Measurements from ENCODE around the gene TEKTIP1. TPM values are rescaled to one million over a fixed set of nuclear protein-coding genes. Genes with fewer than 3 reads are reported as not detected.
"Not testable (repeated sequence)": the region's sequence is repeated elsewhere in the genome, so short reads cannot be mapped to it uniquely, and the experiment has no call there.

The TEKTIP1 gene
- total and polyA plus RNA-seq, 5 donors from 2014 or later: 0.44 to 10.9 TPM; not detected in 3

GRCh38 chr19:3575260-3575741, 36.3 kb downstream of the TEKTIP1 start:
- H3K36me3 ChIP-seq (ENCODE audit: control insufficient read depth, insufficient read depth, low read length): no peaks in the 10 kb centered on the region
- H3K27me3 Mint-ChIP-seq: no peaks in the 10 kb centered on the region
- no peaks in the 10 kb centered on the region for H3K27me3 ChIP-seq (ENCODE audit: control insufficient read depth, insufficient read depth, low read length)
- no peak overlapping the region for H3K27ac ChIP-seq (ENCODE audit: insufficient read depth, low read length, poor library complexity, severe bottlenecking)
- peaks cover 7% of the 10 kb centered on the region for H3K36me3 Mint-ChIP-seq
- peak overlapping the region in 1 of 3 donors; percentile 59 for H3K27ac Mint-ChIP-seq
- no peaks in the 10 kb centered on the region for H3K9me3 ChIP-seq (ENCODE audit: control insufficient read depth in 2 of 2, low read length in 2 of 2)
- peaks cover 19% of the 10 kb centered on the region for H3K4me1 ChIP-seq (ENCODE audit: control insufficient read depth, insufficient read depth, low read length, poor library complexity, severe bottlenecking)
- ATAC-seq (ENCODE audit: low read depth in 2 of 2) (no peak), DNase-seq (peak in 1 of 3 donors; percentile 29)
- H3K9me3 Mint-ChIP-seq: no peaks in the 10 kb centered on the region
- H3K4me1 Mint-ChIP-seq: peaks cover 0 to 22% (median 8%) of the 10 kb centered on the region in 4 donors
- peak overlapping the region; percentile 59 to 84 (median 66) for H3K4me3 Mint-ChIP-seq
- H3K4me3 ChIP-seq (ENCODE audit: low read depth, low read length): no peak overlapping the region

DNA sequence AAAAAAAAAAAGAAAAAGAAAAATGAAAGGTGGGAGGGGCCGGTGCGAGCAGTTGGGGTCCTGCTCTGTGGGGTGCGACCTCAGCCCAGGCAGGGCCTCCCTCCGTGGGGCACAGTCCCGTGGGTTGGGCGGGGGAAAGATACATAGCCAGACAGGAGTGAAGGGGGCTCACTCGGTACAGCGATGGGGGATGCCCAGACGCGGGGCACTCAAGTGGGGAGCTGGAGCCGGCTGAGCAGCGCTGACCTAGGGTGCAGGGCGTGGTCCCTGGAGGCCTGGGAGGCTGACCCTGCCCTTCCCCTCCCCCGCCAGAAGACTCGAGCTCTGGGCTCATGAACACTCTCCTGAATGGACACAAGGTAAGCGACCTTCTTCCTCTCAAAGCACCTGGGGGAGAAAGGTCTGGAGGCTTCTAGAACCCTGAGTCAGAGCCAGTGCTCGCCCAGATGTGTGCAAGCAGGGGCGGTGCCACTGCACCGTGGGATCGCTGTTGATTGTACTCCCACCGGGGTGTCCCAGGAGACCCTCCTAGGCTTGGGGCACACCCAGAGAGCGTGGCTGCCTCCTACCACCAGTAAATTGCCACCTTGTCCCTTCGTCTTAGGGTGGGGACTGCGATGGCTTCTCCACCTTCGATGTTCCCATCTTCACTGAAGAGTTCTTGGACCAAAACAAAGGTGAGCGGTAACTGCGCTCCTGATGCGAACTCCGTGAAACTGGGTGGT, 37.1 kb downstream of the TEKTIP1 start:
- Histone ChIP-seq H3K9me3 (ENCODE audit: control insufficient read depth in 2 of 2, low read length in 2 of 2) (no peaks in the 10 kb centered on the region), H3K27me3 (ENCODE audit: control insufficient read depth, insufficient read depth, low read length) (no peaks in the 10 kb centered on the region), H3K36me3 (ENCODE audit: control insufficient read depth, insufficient read depth, low read length) (no peaks in the 10 kb centered on the region), H3K27ac (ENCODE audit: insufficient read depth, low read length, poor library complexity, severe bottlenecking) (no peak overlapping the region), H3K4me3 (ENCODE audit: low read depth, low read length) (no peak overlapping the region), H3K4me1 (ENCODE audit: control insufficient read depth, insufficient read depth, low read length, poor library complexity, severe bottlenecking) (peaks cover 19% of the 10 kb centered on the region)
- DNase-seq (no peak), ATAC-seq (ENCODE audit: low read depth in 2 of 2) (no peak)
- Mint-ChIP-seq H3K9me3 (no peaks in the 10 kb centered on the region), H3K36me3 (peaks cover 7% of the 10 kb centered on the region), H3K27me3 (no peaks in the 10 kb centered on the region), H3K4me1 (peaks cover 0 to 22% (median 8%) of the 10 kb centered on the region in 4 donors), H3K4me3 (no peak overlapping the region), H3K27ac (no peak overlapping the region)

- Histone ChIP-seq H3K4me1 (ENCODE audit: control insufficient read depth, insufficient read depth, low read length, poor library complexity, severe bottlenecking) (peaks cover 19% of the 10 kb centered on the region), H3K4me3 (ENCODE audit: low read depth, low read length) (no peak overlapping the region), H3K27me3 (ENCODE audit: control insufficient read depth, insufficient read depth, low read length) (no peaks in the 10 kb centered on the region), H3K9me3 (ENCODE audit: control insufficient read depth in 2 of 2, low read length in 2 of 2) (no peaks in the 10 kb centered on the region), H3K27ac (ENCODE audit: insufficient read depth, low read length, poor library complexity, severe bottlenecking) (no peak overlapping the region), H3K36me3 (ENCODE audit: control insufficient read depth, insufficient read depth, low read length) (no peaks in the 10 kb centered on the region)
- Mint-ChIP-seq H3K4me1 (peaks cover 0 to 19% (median 6%) of the 10 kb centered on the region in 4 donors), H3K9me3 (no peaks in the 10 kb centered on the region), H3K27ac (no peak overlapping the region), H3K27me3 (peaks cover 1% of the 10 kb centered on the region), H3K4me3 (no peak overlapping the region), H3K36me3 (peaks cover 7% of the 10 kb centered on the region)
- no peak for ATAC-seq (ENCODE audit: low read depth in 2 of 2)
- DNase-seq: no peak
These were observed 37.9 kb downstream of the TEKTIP1 start for GRCh38 chr19:3576696-3577443.

DNA sequence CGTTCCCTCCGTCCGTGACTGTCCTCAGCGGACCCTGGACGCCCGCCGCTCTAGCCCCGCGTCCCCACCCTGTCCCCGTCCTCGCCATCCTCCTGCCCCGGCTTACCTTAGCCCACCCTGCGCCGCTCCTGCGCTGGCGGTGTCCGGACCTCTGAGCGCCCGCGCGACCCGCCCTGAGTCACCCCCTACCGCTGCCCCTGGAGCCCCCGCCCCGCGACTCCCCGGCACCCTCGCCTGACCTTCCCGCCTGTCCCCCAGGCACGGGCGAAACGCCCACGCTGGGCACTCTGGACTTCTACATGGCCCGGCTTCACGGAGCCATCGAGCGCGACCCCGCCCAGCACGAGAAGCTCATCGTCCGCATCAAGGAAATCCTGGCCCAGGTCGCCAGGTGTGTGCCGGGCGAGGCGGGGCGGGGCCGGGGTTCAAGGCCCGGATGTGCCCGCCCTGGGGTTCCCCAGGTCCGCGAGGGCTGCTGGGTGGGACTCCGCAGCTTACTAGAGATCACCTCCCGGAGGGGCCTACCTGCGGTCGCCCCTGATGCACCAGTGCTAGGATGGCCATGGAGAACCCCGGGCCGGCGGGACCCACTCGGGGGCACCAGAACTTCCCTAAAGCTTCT, 38.9 kb downstream of the TEKTIP1 start:
- Histone ChIP-seq H3K4me3 (ENCODE audit: low read depth, low read length) (no peak overlapping the region), H3K9me3 (ENCODE audit: control insufficient read depth in 2 of 2, low read length in 2 of 2) (no peaks in the 10 kb centered on the region), H3K4me1 (ENCODE audit: control insufficient read depth, insufficient read depth, low read length, poor library complexity, severe bottlenecking) (peaks cover 13% of the 10 kb centered on the region), H3K27me3 (ENCODE audit: control insufficient read depth, insufficient read depth, low read length) (no peaks in the 10 kb centered on the region), H3K27ac (ENCODE audit: insufficient read depth, low read length, poor library complexity, severe bottlenecking) (no peak overlapping the region), H3K36me3 (ENCODE audit: control insufficient read depth, insufficient read depth, low read length) (no peaks in the 10 kb centered on the region)
- Mint-ChIP-seq H3K9me3 (no peaks in the 10 kb centered on the region), H3K4me3 (peak overlapping the region in 1 of 4 donors; percentile 43), H3K4me1 (peaks cover 0 to 11% (median 4%) of the 10 kb centered on the region in 4 donors), H3K36me3 (peaks cover 7% of the 10 kb centered on the region), H3K27ac (no peak overlapping the region), H3K27me3 (peaks cover 4% of the 10 kb centered on the region)
- ATAC-seq (ENCODE audit: low read depth in 2 of 2) (no peak), DNase-seq (no peak)

DNA sequence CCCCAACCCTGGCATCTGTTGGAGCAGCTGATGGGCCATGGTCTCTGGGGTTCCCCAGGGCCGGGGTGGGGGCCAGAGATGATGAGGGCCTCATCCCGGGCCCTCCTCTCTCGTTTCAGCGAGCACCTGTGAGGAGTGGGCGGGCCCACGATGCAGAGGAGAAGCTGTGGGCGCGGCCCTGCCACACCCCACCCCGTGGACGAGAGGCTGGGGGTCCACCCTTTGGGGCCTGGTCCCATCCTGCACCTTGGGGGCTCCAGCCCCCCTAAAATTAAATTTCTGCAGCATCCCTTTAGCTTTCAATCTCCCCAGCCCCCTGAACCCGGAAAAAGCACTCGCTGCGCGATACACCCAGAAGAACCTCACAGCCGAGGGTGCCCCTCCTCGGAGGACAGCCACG, 39.4 kb downstream of the TEKTIP1 start:
- H3K9me3 Mint-ChIP-seq: no peaks in the 10 kb centered on the region
- Histone ChIP-seq H3K4me1 (ENCODE audit: control insufficient read depth, insufficient read depth, low read length, poor library complexity, severe bottlenecking) (peaks cover 9% of the 10 kb centered on the region), H3K27ac (ENCODE audit: insufficient read depth, low read length, poor library complexity, severe bottlenecking) (no peak overlapping the region), H3K27me3 (ENCODE audit: control insufficient read depth, insufficient read depth, low read length) (no peaks in the 10 kb centered on the region), H3K36me3 (ENCODE audit: control insufficient read depth, insufficient read depth, low read length) (no peaks in the 10 kb centered on the region), H3K4me3 (ENCODE audit: low read depth, low read length) (no peak overlapping the region), H3K9me3 (ENCODE audit: control insufficient read depth in 2 of 2, low read length in 2 of 2) (no peaks in the 10 kb centered on the region)
- ATAC-seq (ENCODE audit: low read depth in 2 of 2) (no peak), DNase-seq (no peak)
- H3K4me1 Mint-ChIP-seq: peaks cover 0 to 11% (median 4%) of the 10 kb centered on the region in 4 donors
- H3K27ac Mint-ChIP-seq: no peak overlapping the region
- no peak overlapping the region for H3K4me3 Mint-ChIP-seq
- peaks cover 7% of the 10 kb centered on the region for H3K36me3 Mint-ChIP-seq
- peaks cover 4% of the 10 kb centered on the region for H3K27me3 Mint-ChIP-seq

- H3K27ac ChIP-seq (ENCODE audit: insufficient read depth, low read length, poor library complexity, severe bottlenecking): no peak overlapping the region
- H3K27me3 Mint-ChIP-seq: peaks cover 4% of the 10 kb centered on the region
- no peaks in the 10 kb centered on the region for H3K9me3 ChIP-seq (ENCODE audit: control insufficient read depth in 2 of 2, low read length in 2 of 2)
- H3K9me3 Mint-ChIP-seq: no peaks in the 10 kb centered on the region
- H3K4me1 Mint-ChIP-seq: peaks cover 0 to 1% (median under 1%) of the 10 kb centered on the region in 4 donors
- no peaks in the 10 kb centered on the region for H3K27me3 ChIP-seq (ENCODE audit: control insufficient read depth, insufficient read depth, low read length)
- DNase-seq (no peak), ATAC-seq (ENCODE audit: low read depth in 2 of 2) (no peak)
- H3K4me1 ChIP-seq (ENCODE audit: control insufficient read depth, insufficient read depth, low read length, poor library complexity, severe bottlenecking): peaks cover 3% of the 10 kb centered on the region
- H3K4me3 ChIP-seq (ENCODE audit: low read depth, low read length): no peak overlapping the region
- peaks cover 2% of the 10 kb centered on the region for H3K36me3 Mint-ChIP-seq
- no peaks in the 10 kb centered on the region for H3K36me3 ChIP-seq (ENCODE audit: control insufficient read depth, insufficient read depth, low read length)
- H3K4me3 Mint-ChIP-seq: peak overlapping the region in 1 of 4 donors; percentile 71
- no peak overlapping the region for H3K27ac Mint-ChIP-seq
These were observed 41.4 kb downstream of the TEKTIP1 start for GRCh38 chr19:3580156-3580934.

DNA sequence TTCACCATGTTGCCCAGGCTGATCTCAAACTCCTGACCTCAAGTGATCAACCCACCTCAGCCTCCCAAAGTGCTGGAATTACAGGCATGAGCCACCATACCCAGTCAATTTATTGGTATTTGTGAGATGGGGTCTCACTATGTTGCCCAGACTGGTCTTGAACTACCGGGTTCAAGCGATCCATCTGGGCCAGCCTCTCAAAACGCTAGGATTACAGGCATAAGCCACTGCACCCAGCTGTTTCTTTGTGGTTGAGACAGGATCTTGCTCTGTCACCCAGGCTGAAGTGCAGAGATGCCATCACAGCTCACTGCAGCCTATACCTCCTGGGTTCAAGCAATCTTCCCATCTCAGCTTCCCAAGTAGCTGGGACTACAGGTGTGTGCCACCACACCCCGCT, 42.8 kb downstream of the TEKTIP1 start:
- not testable (repeated sequence) for H3K4me1 Mint-ChIP-seq, H3K36me3 Mint-ChIP-seq, H3K9me3 Mint-ChIP-seq

More for the DNA sequence above, 42.8 kb downstream of the TEKTIP1 start:
- H3K9me3 ChIP-seq (ENCODE audit: control insufficient read depth in 2 of 2, low read length in 2 of 2); H3K27me3 Mint-ChIP-seq; H3K27me3 ChIP-seq (ENCODE audit: control insufficient read depth, insufficient read depth, low read length); H3K27ac ChIP-seq (ENCODE audit: insufficient read depth, low read length, poor library complexity, severe bottlenecking); DNase-seq; H3K4me1 ChIP-seq (ENCODE audit: control insufficient read depth, insufficient read depth, low read length, poor library complexity, severe bottlenecking); ATAC-seq (ENCODE audit: low read depth in 2 of 2); H3K4me3 Mint-ChIP-seq; H3K27ac Mint-ChIP-seq; H3K4me3 ChIP-seq (ENCODE audit: low read depth, low read length); H3K36me3 ChIP-seq (ENCODE audit: control insufficient read depth, insufficient read depth, low read length): not testable (repeated sequence)
